ENCODE data around the gene FGFR3. TPM values are rescaled to one million over a fixed set of nuclear protein-coding genes. Genes with fewer than 3 reads are reported as not detected.

The FGFR3 gene
- polyA plus RNA-seq, 1 donor from 2014 or later, result 0.48 TPM

- Histone ChIP-seq H3K4me3 (ENCODE audit: low read length) (no peak overlapping the region), H4K20me1 (ENCODE audit: insufficient read depth) (no peaks in the 10 kb centered on the region), H3K9me3 (ENCODE audit: low read length) (no peaks in the 10 kb centered on the region), H3K9ac (ENCODE audit: low read length) (no peak overlapping the region), H3K27me3 (ENCODE audit: insufficient read depth, low read depth, low read length) (no peaks in the 10 kb centered on the region), H3K36me3 (ENCODE audit: insufficient read depth, low read length) (peaks cover 5% of the 10 kb centered on the region), H2AFZ (ENCODE audit: low read depth, low read length) (no peak overlapping the region), H3K27ac (ENCODE audit: low read length) (no peak overlapping the region), H3F3A (ENCODE audit: insufficient read depth, low read length, poor library complexity, severe bottlenecking) (no peaks in the 10 kb centered on the region), H3K79me2 (replicated peaks; ENCODE audit: insufficient read depth, low read length) (no peaks in the 10 kb centered on the region), H3K9me2 (ENCODE audit: insufficient read depth, low read length) (no peaks in the 10 kb centered on the region), H3K4me2 (ENCODE audit: low read length) (no peak overlapping the region)
- no peak for TF ChIP-seq RAD21 (conservative IDR thresholded peaks at IDR 0.05)
Measured at GRCh38 chr4:1815997-1816860, 23.1 kb downstream of the FGFR3 start.

GRCh38 chr4:1819284-1819683 is 26.2 kb downstream of the FGFR3 start:
- Histone ChIP-seq H4K20me1 (ENCODE audit: insufficient read depth) (no peaks in the 10 kb centered on the region), H3K27ac (ENCODE audit: low read length) (no peak overlapping the region), H3F3A (ENCODE audit: insufficient read depth, low read length, poor library complexity, severe bottlenecking) (no peaks in the 10 kb centered on the region), H3K27me3 (ENCODE audit: insufficient read depth, low read depth, low read length) (no peaks in the 10 kb centered on the region), H2AFZ (ENCODE audit: low read depth, low read length) (no peak overlapping the region), H3K4me2 (ENCODE audit: low read length) (no peak overlapping the region), H3K9me3 (ENCODE audit: low read length) (no peaks in the 10 kb centered on the region), H3K36me3 (ENCODE audit: insufficient read depth, low read length) (no peaks in the 10 kb centered on the region), H3K9ac (ENCODE audit: low read length) (no peak overlapping the region), H3K79me2 (replicated peaks; ENCODE audit: insufficient read depth, low read length) (no peaks in the 10 kb centered on the region), H3K4me3 (ENCODE audit: low read length) (no peak overlapping the region), H3K9me2 (ENCODE audit: insufficient read depth, low read length) (no peaks in the 10 kb centered on the region)
- TF ChIP-seq CTCF (IDR thresholded peaks at IDR 0.05; ENCODE audit: poor library complexity, severe bottlenecking) (no peak), TAF1 (IDR thresholded peaks at IDR 0.05; ENCODE audit: low read depth) (no peak), EP300 (conservative IDR thresholded peaks at IDR 0.05; ENCODE audit: poor library complexity, severe bottlenecking) (no peak), RAD21 (conservative IDR thresholded peaks at IDR 0.05) (no peak), MXI1 (conservative IDR thresholded peaks at IDR 0.05; ENCODE audit: poor library complexity, severe bottlenecking) (no peak)

GRCh38 chr4:1819816-1820215 is 26.7 kb downstream of the FGFR3 start:
- TF ChIP-seq SMC3 (conservative IDR thresholded peaks at IDR 0.05; ENCODE audit: poor library complexity), result no peak
- no peak for TF ChIP-seq CTCF (IDR thresholded peaks at IDR 0.05; ENCODE audit: poor library complexity, severe bottlenecking)
- TF ChIP-seq REST (IDR thresholded peaks at IDR 0.05; ENCODE audit: borderline replicate concordance), result no peak
- Histone ChIP-seq H3K9me2 (ENCODE audit: insufficient read depth, low read length) (no peaks in the 10 kb centered on the region), H4K20me1 (ENCODE audit: insufficient read depth) (no peaks in the 10 kb centered on the region), H2AFZ (ENCODE audit: low read depth, low read length) (no peak overlapping the region), H3K9me3 (ENCODE audit: low read length) (no peaks in the 10 kb centered on the region), H3K4me2 (ENCODE audit: low read length) (no peak overlapping the region), H3K9ac (ENCODE audit: low read length) (no peak overlapping the region), H3K4me3 (ENCODE audit: low read length) (no peak overlapping the region), H3F3A (ENCODE audit: insufficient read depth, low read length, poor library complexity, severe bottlenecking) (no peaks in the 10 kb centered on the region), H3K79me2 (replicated peaks; ENCODE audit: insufficient read depth, low read length) (no peaks in the 10 kb centered on the region), H3K27me3 (ENCODE audit: insufficient read depth, low read depth, low read length) (no peaks in the 10 kb centered on the region), H3K27ac (ENCODE audit: low read length) (no peak overlapping the region), H3K36me3 (ENCODE audit: insufficient read depth, low read length) (no peaks in the 10 kb centered on the region)
